ENCODE measurements around the gene AFAP1. TPM values are rescaled to one million over a fixed set of nuclear protein-coding genes. Genes with fewer than 3 reads are reported as not detected.

The AFAP1 gene
- total and polyA plus RNA-seq, 2 of the 8 experiments (the other 6 are each of a cell fraction or from before 2014, with no cell fraction given), result 3.6 to 18.2 TPM

- Histone ChIP-seq H3K4ac (replicated peaks; ENCODE audit: insufficient read length, low read depth, low read length) (no peak overlapping the region), H3K27ac (ENCODE audit: low read depth, low read length) (no peak overlapping the region), H4K20me1 (replicated peaks in 1 of 2; ENCODE audit: control insufficient read depth in 1 of 2, insufficient read depth in 2 of 2, low read length in 2 of 2) (peaks cover 0 to 6% of the 10 kb centered on the region in 2 experiments), H2AFZ (ENCODE audit: low read length) (no peak overlapping the region), H3K56ac (replicated peaks; ENCODE audit: insufficient read length, low read depth, low read length) (no peak overlapping the region), H3K14ac (ENCODE audit: insufficient read length) (no peak overlapping the region), H2AK5ac (ENCODE audit: low read depth, low read length) (no peak overlapping the region), H4K91ac (replicated peaks; ENCODE audit: insufficient read length, low read length) (no peak overlapping the region), H3K79me2 (ENCODE audit: control insufficient read depth in 1 of 2, insufficient read depth in 2 of 2, low read length in 2 of 2) (no peaks in the 10 kb centered on the region), H3K79me1 (ENCODE audit: low read depth, low read length) (no peaks in the 10 kb centered on the region), H3K23ac (ENCODE audit: insufficient read length) (no peak overlapping the region), H3K36me3 (ENCODE audit: control insufficient read depth in 2 of 4, insufficient read depth in 4 of 4, low read length in 3 of 4) (no peaks in the 10 kb centered on the region), H2BK20ac (ENCODE audit: low read length) (no peak overlapping the region), H4K5ac (ENCODE audit: insufficient read length, low read depth, low read length) (no peak overlapping the region), H3K9ac (replicated peaks in 1 of 4; ENCODE audit: extremely low read depth in 1 of 4, low read depth in 3 of 4, low read length in 3 of 4) (no peak overlapping the region; a peak in 1 of 7 replicates), H3K4me3 (ENCODE audit: extremely low read depth in 1 of 4, insufficient read depth in 2 of 4, low read depth in 3 of 4, low read length in 4 of 4) (no peak overlapping the region), H2BK120ac (replicated peaks; ENCODE audit: low read depth, low read length) (no peak overlapping the region), H3K27me3 (replicated peaks in 1 of 4; ENCODE audit: control insufficient read depth in 3 of 4, extremely low read depth in 1 of 4, insufficient read depth in 3 of 4, low read length in 3 of 4) (no peaks in the 10 kb centered on the region), H3K4me2 (ENCODE audit: insufficient read depth in 1 of 2, low read depth in 2 of 2, low read length in 2 of 2) (no peak overlapping the region), H3K4me1 (replicated peaks in 1 of 4; ENCODE audit: control insufficient read depth in 3 of 4, insufficient read depth in 4 of 4, low read length in 3 of 4) (no peaks in the 10 kb centered on the region), H3K9me3 (ENCODE audit: insufficient read depth in 2 of 2, low read depth in 1 of 2, low read length in 1 of 2) (no peaks in the 10 kb centered on the region), H3K18ac (ENCODE audit: extremely low read depth, low read length) (no peak overlapping the region), H2BK5ac (ENCODE audit: low read depth, low read length) (no peak overlapping the region), H2BK12ac (ENCODE audit: low read depth, low read length) (no peak overlapping the region), H4K8ac (ENCODE audit: extremely low read depth, insufficient read depth, low read length) (no peak overlapping the region), H3K23me2 (ENCODE audit: low read depth, low read length) (peaks cover 10% of the 10 kb centered on the region; the same call in 1 of the 2 replicates), H2BK15ac (ENCODE audit: low read length) (no peak overlapping the region)
- no peak for TF ChIP-seq BACH1 (IDR thresholded peaks at IDR 0.05; ENCODE audit: low read length)
- TF ChIP-seq YY1 (IDR thresholded peaks at IDR 0.05; ENCODE audit: low read depth, low read length), result no peak
- TF ChIP-seq TBP (IDR thresholded peaks at IDR 0.05; ENCODE audit: low read depth, low read length), result no peak
- TF ChIP-seq RXRA (IDR thresholded peaks at IDR 0.05; ENCODE audit: insufficient read depth, low read depth, low read length), result no peak
- TF ChIP-seq POLR2AphosphoS5 (IDR thresholded peaks at IDR 0.05; ENCODE audit: low read depth, low read length), result no peak
- TF ChIP-seq KDM5A (IDR thresholded peaks at IDR 0.05; ENCODE audit: low read length), result no peak
- no peak for TF ChIP-seq SUZ12 (IDR thresholded peaks at IDR 0.05; ENCODE audit: low read length)
- no peak for TF ChIP-seq ATF3 (IDR thresholded peaks at IDR 0.05; ENCODE audit: insufficient read depth, low read depth, low read length)
- TF ChIP-seq KDM1A (IDR thresholded peaks at IDR 0.05; ENCODE audit: borderline replicate concordance, low read length), result no peak
- no peak for TF ChIP-seq TEAD4 (IDR thresholded peaks at IDR 0.05; ENCODE audit: low read depth, low read length)
- no peak for TF ChIP-seq RNF2 (IDR thresholded peaks at IDR 0.05; ENCODE audit: borderline replicate concordance, low read depth, low read length, missing control alignments, poor library complexity, severe bottlenecking)
- no peak for TF ChIP-seq EP300 (IDR thresholded peaks at IDR 0.05; ENCODE audit: borderline replicate concordance in 1 of 2, low read depth in 2 of 2, low read length in 2 of 2)
- POLR2A ChIA-PET (ENCODE audit: partially characterized antibody), result no interaction called here
- 92% methylated on average over 1 of the region's 1 CpG; no CpG with 5 or more reads in 1 of the 2 experiments for WGBS, 2 experiments (ENCODE audit: extremely low coverage in 1 of 2, insufficient coverage in 1 of 2, insufficient read length in 1 of 2, insufficient replicate concordance in 2 of 2, low coverage in 1 of 2, low lambda C conversion rate in 2 of 2, missing lambda C conversion rate in 1 of 2)
- CTCF ChIA-PET (ENCODE audit: partially characterized antibody), result interaction anchor here (0.9 to 1.6 kb wide), 3 partner anchors 12 to 23 kb away, joined by 3 to 4 read pairs (median 3); no protein-coding TSS in a partner anchor
- DNase-seq (ENCODE audit: low read depth in 1 of 2, low spot score in 2 of 2), result no peak
- FAIRE-seq, result no peak
These were observed 211.9 kb downstream of the AFAP1 start for GRCh38 chr4:7727749-7728148.

Measured in H1 (cell line).